Activated CD8-positive, alpha-beta memory T cell treated with anti-CD3 and anti-CD28 coated beads for 1 hour (primary cell): ENCODE data around the gene EXOC2.

Experiments used
- DNase-seq, 2 donors: peaks; one replicate each; pipeline ENCODE4 v3.0.0-alpha.2; 2020; ENCODE audit warnings: low read depth in 1 of 2; ENCODE audit errors: extremely low read depth in 1 of 2

Gene EXOC2

DNA sequence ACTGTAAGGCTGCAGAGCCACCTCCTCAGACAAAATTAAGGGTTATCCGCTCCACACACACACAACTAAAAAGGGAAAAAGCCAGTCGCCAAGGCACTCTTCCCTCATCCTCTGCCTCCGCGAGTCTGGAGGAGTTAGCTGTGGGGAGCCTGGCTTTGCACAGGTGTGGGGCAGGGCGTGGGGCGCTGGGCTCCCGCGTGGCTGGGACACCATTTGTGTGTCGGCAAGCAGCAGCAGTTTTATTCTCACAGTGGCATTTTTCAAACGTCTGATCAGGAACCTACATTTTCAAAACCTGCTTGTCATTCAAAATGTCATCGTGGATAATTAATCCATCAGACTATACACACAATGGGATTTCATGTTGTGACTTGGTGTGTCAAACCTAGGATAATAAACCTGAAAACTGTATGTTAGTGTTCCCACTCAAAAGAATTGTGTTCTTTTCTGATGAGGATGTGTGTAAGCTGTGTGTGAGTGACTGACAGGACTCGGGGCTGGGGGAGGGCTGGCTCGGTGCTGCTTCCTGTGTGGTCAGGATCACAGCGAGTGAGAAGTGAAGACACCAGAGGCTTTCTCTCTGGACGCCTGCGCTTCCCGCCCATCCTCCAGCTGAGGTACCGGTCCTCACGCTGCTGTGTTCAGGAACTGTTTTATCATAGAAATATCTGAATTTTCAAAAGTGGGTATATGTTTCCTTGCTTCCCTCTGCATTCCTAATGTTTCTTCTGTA is 218.3 kb downstream of the EXOC2 start:
- DNase-seq: peak in 1 of 2 donors; percentile 58

DNA sequence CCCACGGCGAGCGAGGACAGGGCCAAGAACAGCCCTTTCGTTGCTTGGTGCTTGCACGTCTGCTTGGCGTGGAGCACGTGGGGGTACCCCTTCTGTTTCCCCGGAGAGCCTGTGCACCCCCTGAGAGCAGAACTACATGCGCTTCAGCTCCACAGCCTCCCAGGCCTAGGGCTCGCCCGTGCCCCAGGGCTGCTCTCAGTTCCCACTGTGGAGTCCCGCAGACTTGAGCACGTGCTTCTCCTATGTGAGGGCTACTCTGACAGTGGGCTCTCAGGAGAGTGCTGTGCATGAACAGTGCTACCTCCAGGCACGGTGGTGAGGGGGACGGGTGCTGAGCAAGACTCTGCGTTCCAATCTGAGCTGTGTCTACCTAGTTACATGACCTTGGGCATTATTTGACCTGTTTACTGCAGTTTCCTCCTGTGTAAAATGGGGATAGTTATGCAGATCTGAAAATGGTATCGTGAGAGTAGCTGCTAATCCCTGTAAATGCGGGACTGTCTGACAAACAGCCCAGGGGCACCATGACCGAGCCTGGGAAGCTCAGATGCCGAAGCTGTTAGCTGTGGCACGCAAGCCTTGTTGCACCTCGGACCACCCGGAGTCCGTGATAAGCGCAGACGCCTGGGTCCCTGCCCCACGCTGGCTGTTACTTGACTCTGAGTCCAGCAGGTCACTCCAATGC is 219.0 kb downstream of the EXOC2 start:
- no peak for DNase-seq

DNA sequence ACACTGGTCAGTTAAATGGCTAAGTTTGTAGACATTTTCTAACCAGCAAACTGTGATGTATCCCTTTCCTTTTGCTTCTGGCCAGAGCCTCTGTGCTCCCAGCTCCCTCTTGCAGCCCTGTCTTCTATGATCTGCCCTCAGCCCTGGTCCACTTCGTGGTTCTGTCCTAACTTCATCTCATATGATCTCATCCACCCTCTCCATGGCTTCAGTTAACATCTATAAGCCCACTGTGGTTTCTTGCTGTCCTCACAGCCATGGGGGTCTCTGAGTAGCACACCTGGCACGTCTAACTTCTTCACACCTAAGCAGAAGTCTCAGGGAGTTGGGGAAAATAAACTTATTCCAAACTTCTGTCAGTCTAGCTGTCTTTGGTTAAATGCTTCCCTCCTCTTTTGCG is 219.6 kb downstream of the EXOC2 start:
- no peak for DNase-seq

DNA sequence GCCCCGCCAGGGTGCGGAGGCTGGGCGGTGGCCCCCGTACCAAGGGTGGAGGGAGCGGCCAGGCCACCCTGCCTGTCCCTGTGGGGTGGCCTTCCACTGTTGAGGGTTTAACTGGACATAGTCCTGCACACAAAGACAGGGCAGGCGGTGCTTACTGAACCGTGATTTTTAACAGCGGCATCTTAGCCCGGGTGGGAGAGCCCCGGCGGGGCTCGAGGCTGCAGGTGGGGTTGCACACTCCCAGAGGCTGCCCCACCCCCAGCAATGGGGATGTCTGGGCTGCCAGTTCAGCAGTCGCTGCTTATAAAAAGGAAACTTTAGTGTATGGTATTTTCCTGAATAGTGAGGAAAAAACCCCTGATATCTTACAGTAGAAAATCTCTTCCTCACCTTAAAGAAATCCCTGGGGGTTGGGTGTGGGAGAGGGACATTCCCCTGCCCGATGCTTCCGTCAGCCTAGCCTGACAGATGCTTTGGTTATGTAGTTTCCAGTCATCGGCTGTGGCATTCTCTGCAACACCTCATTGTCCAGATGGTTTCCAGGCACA is 222.0 kb downstream of the EXOC2 start:
- no peak for DNase-seq

DNA sequence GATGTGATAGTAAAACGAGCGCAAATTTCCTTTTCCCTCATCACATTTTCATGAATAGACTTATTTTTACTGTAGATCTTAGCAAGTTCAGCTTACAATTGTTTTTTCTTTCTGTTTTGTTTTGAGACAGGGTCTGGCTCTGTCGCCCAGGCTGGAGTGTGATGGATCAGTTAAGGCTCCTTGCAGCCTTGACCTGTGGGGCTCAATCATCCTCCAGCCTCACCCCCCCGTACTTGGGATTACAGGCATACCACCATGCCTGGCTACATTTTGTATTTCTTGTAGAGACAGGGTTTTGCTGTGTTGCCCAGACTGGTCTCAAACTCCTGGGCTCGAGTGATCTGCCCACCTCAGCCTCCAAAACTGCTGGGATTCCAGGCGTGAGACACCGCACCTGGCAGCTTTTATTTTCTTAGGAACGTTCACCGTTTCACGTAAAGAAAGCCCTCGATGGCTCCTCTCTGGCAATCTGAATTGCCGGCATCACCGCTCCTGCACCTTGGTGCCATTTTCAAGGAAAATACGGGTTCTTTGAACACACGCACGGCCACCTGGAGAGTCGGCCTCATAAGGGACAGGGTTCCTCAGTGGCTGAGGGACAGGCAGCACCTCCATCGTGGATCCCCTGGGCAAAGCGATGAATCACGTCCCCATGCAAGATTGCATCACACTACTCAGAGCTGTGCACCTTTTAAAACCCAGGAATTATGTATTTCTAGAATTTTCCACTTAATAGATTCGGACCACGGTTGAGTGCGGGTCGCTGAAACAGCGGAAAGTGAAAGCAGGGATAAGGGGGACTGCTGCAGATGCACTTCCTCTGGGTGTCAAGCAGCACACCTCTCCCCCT is 222.7 kb downstream of the EXOC2 start:
- DNase-seq: no peak

DNA sequence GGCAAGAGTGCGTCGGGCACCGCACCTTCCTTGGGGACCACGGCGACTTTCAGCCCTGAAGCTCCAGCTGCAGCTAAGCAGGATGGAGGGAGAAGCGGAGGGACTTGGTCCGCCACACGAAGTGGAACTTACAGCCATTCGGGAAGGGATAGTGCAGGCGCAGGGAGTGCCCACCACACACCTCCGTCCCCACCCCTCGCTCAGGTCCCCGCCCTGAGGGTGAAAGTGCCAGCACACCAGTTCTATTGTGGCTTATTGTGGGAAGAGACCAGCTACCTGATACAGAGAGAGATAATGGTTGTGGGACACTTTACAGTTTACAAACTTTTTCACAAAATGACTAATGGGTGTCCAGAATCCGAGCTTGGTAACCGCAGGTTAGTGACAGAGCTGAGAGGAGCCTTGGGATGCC is 225.3 kb downstream of the EXOC2 start:
- no peak for DNase-seq

DNA sequence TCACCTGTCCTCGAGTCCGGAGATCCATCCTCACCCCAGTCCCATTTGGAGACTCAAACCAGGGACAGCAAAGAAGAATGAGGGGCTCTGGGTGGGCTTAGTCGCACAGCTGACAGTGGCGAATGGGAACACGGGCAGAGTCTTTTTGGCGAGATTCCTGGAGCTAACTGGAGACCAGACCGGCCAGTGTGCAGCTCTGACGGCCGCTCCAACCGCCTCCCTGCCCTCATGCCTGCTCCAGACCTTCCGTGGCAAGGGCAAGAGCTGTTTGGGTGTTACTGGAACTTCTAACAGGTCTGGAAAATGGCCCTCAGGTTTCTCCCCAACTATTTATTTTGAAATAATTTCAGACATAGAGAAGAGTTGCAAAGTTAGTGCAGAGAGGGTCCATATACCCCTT is 225.8 kb downstream of the EXOC2 start:
- no peak for DNase-seq

DNA sequence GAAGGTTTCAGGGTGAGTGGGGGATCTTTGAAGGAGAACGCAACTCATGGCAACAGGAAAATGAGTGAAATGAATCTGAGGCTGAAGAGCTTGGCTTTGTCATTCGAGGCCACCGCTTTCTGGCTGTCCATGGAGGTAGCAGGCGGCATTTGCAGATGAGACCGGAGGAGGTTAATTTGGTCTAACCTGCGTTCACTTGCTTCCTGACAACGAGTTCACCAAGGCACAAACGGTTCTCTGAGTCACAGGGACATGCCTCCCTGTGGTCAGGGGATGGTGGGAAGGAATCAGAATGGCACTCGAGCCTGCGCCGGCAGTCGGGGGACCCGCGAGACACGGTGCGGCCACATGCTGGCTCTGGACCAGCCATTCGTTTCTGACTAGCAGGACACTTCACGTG is 226.4 kb downstream of the EXOC2 start:
- DNase-seq: no peak

DNA sequence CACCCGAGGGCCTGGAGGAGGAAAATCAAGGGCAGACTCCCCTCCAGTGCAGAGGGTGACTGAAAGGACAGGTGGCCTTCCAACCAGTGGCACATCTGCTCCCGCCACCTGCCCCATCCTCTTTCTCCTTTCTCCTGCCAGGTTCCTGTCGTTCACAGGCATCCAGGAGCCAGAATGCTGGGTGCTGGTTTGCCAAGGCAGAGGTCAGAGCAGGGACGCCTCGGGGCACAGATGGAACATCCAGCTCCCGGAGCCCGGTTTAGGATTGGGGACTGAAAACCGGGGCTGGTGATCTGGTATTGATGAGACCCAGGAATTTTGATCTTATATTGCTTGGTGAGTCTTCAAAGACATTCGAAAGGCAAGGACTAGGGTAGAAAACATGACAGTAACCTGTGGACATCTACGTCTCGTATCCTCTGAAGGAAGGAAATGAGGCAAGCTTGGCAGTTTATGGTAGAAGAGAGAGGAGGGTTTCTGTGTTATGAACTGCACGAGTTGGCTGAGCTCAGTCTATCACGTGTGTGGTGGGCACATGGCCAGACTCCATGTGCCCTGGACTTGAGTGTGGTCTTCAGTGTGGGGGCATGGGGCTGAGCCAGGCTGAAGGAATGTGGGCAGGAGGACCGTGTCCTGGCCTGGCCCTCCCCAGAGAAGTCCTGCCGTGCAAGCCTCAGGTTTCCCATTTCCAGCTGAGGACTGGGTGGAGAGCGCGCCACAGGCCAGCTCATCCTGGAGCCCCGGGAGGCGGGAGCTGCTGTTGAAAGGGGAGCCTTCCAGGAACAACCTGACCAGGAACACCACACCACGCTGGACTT is 227.2 kb downstream of the EXOC2 start:
- no peak for DNase-seq

DNA sequence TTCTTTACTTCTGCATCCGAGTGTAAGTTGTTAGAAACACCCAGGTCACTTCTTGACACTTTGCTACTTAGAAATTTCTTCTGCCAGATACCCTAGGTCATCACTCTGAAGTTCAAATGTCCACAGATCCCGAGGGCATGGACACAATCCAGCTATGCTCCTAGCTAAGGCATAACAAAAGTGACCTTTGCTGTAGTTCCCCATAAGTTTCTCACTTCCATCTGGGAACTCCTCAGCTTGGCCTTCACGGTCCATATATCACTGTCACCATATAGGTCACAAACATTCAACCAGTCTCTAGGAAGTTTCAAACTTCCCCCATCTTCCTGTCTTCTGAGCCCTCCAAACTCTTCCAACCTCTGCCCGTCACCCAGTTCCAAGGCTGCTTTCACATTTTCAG is 236.1 kb downstream of the EXOC2 start:
- no peak for DNase-seq

DNA sequence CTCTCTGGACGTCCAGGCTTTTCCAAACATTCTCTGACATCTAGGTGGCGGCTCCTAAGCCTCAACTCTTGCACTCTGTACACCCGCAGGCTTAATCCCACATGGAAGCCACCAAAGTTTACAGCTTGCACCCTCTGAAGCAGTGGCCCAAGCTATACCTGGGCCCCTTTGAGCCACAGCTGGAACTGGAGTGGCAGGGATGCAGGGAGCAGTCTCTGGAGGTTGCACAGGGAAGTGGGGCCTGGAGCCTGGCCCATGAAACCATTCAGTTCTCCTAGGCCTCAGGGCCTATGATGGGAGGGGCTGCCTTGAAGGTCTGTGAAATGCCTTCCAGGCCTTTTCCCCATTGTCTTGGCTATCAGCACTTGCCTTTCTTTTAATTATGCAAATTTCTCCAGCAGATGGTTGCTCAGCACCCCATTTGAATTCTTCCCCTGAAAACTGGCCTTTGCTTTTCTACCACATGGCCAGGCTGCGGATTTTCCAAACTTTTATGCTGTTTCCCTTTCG is 236.5 kb downstream of the EXOC2 start:
- DNase-seq: no peak

DNA sequence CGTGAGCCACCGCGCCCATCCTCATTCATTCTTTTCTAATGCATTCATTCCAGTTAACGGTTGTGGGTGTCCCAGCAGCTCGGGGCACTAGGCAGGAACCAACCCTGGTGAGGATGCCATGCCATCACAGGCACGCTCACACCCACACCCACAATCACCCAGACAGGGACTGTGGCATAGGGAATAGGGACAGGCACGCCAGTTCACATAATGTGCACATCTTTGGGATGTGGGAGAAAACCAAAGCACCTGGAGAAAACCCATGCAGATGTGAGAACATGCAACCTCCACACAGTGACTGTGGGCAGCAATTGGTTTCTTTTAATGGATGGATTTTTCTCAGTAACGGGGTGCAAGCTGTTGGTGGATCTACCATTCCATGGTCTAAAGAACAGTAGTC is 237.1 kb downstream of the EXOC2 start:
- no peak for DNase-seq

DNA sequence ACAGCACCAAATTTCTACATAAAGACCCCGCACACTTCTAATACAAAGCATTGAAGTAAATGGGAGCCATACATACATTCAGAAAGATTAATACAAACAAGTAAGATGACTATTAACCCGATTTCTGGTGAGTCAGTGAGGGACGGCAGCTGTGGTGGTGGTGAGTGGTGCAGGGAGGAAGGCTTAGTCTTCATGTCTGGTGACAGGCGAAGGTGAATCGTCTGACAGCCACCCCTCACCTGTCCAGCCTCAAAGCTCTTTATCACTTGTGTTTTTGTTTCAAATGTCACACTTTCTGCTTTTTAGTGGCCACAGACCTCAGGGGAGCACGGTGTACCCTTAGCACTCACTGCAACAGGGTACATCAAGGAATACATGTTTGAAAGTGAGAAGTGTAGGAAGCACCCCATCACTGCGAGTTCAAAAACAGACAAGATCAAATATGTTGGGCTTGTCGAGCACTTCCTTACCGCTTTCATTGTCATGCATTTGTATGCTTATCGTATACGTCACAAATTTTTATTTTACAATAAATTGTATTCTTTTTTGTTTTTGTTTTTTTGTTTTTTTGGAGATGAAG is 237.8 kb downstream of the EXOC2 start:
- no peak for DNase-seq

DNA sequence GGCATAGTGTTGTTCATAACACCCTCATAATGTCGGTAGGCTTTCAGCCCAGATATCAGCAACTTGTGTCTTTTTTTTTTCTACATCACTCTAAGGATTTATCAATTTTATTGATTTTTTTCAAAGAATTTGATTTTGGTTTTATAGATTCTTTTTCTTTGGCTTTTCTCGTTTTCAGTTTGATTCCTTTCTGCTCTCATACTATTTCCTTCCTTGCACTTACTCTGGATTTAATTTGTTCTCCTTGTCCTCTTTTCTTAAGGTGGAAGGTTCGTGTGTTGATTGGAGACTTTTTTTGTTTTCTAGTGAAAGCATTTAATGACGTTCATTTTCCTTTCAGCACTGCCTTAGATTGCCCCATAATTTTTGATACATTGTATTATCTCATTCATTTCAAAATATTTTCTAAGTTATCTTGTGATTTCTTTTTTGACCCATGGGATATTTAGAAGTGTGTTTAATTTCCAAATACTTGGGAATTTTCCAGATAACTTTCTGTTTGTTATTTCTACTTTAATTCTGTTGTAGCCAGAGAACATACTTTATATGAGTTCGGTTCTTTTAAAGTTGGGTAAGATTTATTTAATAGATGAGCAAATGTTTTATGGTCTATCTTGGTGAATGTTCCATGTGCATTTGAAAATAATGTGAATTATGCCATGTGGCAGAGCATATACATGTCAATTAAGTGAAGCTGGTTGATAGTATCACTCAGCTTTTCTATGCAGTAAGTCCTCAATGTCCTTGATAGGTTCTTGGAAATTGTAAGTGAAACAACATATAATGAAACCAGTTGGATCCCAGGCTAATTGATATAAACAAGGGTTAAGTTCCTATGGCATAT is 238.6 kb downstream of the EXOC2 start:
- no peak for DNase-seq

DNA sequence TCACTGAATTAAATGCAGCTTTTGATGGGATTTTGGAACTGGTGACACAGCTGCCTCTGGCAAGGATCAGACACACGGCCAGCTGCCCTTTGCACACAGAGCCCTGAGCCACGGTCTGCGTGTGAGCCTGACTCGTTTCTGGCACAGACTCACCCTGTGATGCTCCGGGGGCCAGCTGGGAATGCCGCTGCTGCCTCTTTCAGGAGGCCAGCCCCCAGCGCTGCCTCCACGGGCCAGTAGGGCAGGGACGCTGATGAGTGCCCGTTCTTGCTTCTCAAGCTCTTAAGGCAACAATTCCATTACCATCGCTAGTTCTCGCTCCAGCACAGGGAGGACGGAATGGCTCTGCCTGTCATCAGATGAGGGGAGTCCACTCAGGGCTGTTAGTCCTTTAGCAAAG is 239.8 kb downstream of the EXOC2 start:
- no peak for DNase-seq

DNA sequence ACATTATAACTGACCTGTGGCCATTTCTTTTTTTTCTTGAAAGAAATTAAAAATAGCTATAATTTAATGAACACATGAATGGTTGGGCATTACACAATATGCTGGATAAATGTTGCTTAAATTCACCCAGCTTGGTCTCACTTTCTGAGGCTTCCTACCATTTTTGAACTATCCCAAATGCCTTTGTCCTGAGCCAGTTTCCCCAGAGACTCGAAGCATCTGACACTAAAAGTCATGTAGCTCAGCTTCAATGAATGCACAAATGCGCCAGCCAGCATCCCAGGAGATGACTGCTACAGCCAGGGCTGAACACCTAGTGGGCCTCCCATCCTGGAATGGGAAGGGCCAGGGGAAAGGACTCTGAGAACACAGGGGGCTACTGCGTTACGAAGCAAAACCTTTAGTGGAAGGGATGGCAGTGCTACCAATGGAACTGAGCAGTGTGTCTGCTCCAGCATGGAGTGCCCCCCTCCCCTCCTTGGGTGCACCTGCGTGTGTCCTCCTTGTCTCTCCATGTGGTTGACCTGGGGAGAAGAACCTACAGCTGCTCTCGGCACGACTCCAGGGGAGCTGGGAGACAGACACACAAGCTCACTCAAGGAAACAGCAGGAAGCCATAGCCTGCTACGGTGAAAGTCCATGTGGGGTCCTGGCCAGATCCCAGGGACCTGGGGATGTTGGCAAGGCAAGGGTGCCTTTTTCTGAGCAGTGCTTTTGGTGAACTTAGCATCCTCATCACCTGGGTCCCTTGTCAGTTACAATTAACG is 240.5 kb downstream of the EXOC2 start:
- DNase-seq: no peak

DNA sequence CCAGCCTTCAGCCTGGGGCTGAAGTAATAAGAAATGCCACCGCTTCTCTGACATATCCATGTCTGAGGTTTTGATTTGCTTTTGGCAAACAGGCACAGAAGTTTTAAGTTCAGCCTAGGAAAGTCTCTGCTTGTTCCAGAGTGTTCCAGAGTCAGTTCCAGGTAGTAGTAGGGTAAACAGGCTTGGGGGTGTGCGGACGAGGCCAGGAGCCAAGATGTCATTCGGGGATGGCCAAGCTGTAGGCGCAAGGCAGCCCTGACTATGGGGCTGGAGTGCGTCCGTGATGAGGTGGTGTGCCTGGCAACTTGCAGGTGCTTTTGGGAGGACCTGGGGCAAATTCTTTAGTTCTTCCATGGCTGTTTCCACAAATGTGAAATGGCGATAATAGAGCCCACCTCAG is 241.1 kb downstream of the EXOC2 start:
- DNase-seq: no peak

DNA sequence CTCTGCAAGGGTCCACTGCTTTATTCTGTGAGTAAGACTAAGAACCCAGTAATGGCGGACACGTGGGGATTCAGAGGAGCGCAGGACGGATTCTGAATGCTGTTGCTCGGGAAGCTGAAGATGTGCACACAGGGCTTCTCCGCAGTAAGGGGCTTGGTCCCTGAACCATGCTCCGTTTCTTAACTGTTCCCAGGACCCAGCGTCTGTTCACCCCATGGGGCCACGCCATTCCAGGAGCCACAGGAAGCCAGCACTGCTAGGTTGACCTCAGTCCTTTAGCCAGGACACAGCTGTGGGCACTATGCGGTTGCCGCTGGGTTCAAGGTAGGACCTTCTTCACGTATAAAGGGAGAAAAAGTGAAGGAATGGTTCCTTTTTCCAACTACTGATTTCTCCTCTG is 241.6 kb downstream of the EXOC2 start:
- no peak for DNase-seq
